Fibroblast of lung (primary cell): ENCODE results near the gene INVS. TPM values are rescaled to one million over a fixed set of nuclear protein-coding genes. Genes with fewer than 3 reads are reported as not detected.

Source experiments
- DNase-seq, 2 donors: peaks; one replicate each; pipeline versions ENCODE4 v3.0.0 to v3.0.0-alpha.2; 2010; ENCODE audit warnings: low read depth in 2 of 2
- H2AFZ ChIP-seq: 2 replicates; pipeline ENCODE4 v1.5.1; 2012; ENCODE audit warnings: low read length, control low read depth, inconsistent platforms
- H3K27ac ChIP-seq: 2 replicates; pipeline ENCODE4 v1.5.1; 2011; ENCODE audit warnings: low read length, control low read depth; ENCODE audit not compliant: insufficient read depth
- H3K27me3 ChIP-seq: 2 replicates; pipeline ENCODE4 v1.5.1; 2011; ENCODE audit warnings: mild to moderate bottlenecking, low read length; ENCODE audit not compliant: control insufficient read depth, insufficient read depth
- H3K36me3 ChIP-seq: 2 replicates; pipeline ENCODE4 v1.5.1; 2011; ENCODE audit warnings: low read length; ENCODE audit not compliant: control insufficient read depth, insufficient read depth
- H3K4me1 ChIP-seq: 2 replicates; pipeline ENCODE4 v1.5.1; 2011; ENCODE audit warnings: low read length; ENCODE audit not compliant: control insufficient read depth, insufficient read depth; ENCODE audit errors: extremely low read depth
- H3K4me2 ChIP-seq: 2 replicates; pipeline ENCODE4 v1.5.1; 2011; ENCODE audit warnings: low read length, control low read depth; ENCODE audit not compliant: insufficient read depth; ENCODE audit errors: extremely low read depth
- H3K4me3 ChIP-seq, 4 experiments: fragments of 200-600 bp in 1 of 4; sonication (generic) in 1 of 4; replicated peaks in 1 of 4; 2 replicates each; pipeline ENCODE4 v1.5.1; 2011 to 2016; ENCODE audit warnings: low read length in 4 of 4, low read depth in 3 of 4, mild to moderate bottlenecking in 3 of 4, control low read depth in 2 of 4, inconsistent platforms in 1 of 4, mixed read lengths in 1 of 4; ENCODE audit not compliant: insufficient read depth in 1 of 4; ENCODE audit errors: control extremely low read depth in 1 of 4
- H3K79me2 ChIP-seq: 2 replicates; pipeline ENCODE4 v1.5.1; 2012; ENCODE audit warnings: mild to moderate bottlenecking, low read length, inconsistent platforms; ENCODE audit not compliant: control insufficient read depth, insufficient read depth
- H3K9ac ChIP-seq: 2 replicates; pipeline ENCODE4 v1.5.1; 2011; ENCODE audit warnings: mild to moderate bottlenecking, low read length, control low read depth; ENCODE audit not compliant: insufficient read depth
- H3K9me3 ChIP-seq: 2 replicates; pipeline ENCODE4 v1.5.1; 2012; ENCODE audit warnings: low read depth, low read length; ENCODE audit not compliant: control insufficient read depth, insufficient read depth
- H4K20me1 ChIP-seq: 2 replicates; pipeline ENCODE4 v1.5.1; 2011; ENCODE audit warnings: low read length; ENCODE audit not compliant: control insufficient read depth, insufficient read depth; ENCODE audit errors: extremely low read depth
- EZH2 ChIP-seq: IDR thresholded peaks from 2 replicates; pipeline ENCODE4 v1.5.1; 2012; ENCODE audit warnings: low read length, control low read depth, mild to moderate bottlenecking; ENCODE audit errors: missing control alignments
- polyA plus RNA-seq, 2 donors: library from polyadenylated mRNA; depleted of rRNA in 1 of 2; stranded (reverse) in 1 of 2; unstranded in 1 of 2; fragments of >200 nt; gene quantifications; 2 replicates each; pipeline ENCODE4 v1.2.1, GENCODE V29; 2011 to 2012; ENCODE audit warnings: missing spikeins in 1 of 2
- total RNA-seq: library from RNA; depleted of rRNA; stranded (reverse); fragments of >200 nt; gene quantifications from 2 replicates; pipeline ENCODE4 v1.2.1, GENCODE V29; 2014
- TF ChIP-seq, protein P1 (sequence below), 2 donors: IDR thresholded peaks in 1 of 2; conservative IDR thresholded peaks in 1 of 2; 1 replicate in 1 of 2; 2 replicates in 1 of 2; pipeline ENCODE4 v1.5.1; 2011 to 2012; ENCODE audit warnings: low read length in 2 of 2, control low read depth in 1 of 2, inconsistent platforms in 1 of 2, low read depth in 1 of 2, mild to moderate bottlenecking in 1 of 2

Gene INVS
- total and polyA plus RNA-seq, 2 donors (not counting 1 experiment from before 2014, with no cell fraction given): 13.1 to 45.4 TPM

DNA sequence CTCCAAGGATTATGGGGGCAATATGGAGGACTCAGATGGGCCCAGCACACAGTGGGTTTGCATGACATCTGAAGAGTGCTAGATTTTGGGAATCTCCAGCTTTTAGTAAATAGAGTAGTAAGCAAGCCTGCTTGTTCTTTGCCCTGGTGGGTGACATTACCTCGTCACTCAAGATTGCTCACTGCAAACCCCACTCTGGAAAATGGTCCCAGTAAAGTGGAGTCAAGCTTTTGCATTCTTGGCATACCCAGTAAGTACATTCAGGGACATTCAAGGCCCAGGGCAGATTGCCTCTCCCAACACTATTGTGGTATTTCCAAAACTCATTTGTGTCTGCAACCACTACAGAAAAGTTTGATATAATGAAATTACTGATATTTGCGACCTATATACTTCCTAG lies 118.5 kb downstream of the INVS start:
- no peak for DNase-seq
- no peak overlapping the region for H3K9ac ChIP-seq
- no peaks in the 10 kb centered on the region for H4K20me1 ChIP-seq
- peaks cover 1% of the 10 kb centered on the region for H3K36me3 ChIP-seq
- TF ChIP-seq, protein P1, sequence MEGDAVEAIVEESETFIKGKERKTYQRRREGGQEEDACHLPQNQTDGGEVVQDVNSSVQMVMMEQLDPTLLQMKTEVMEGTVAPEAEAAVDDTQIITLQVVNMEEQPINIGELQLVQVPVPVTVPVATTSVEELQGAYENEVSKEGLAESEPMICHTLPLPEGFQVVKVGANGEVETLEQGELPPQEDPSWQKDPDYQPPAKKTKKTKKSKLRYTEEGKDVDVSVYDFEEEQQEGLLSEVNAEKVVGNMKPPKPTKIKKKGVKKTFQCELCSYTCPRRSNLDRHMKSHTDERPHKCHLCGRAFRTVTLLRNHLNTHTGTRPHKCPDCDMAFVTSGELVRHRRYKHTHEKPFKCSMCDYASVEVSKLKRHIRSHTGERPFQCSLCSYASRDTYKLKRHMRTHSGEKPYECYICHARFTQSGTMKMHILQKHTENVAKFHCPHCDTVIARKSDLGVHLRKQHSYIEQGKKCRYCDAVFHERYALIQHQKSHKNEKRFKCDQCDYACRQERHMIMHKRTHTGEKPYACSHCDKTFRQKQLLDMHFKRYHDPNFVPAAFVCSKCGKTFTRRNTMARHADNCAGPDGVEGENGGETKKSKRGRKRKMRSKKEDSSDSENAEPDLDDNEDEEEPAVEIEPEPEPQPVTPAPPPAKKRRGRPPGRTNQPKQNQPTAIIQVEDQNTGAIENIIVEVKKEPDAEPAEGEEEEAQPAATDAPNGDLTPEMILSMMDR (conservative IDR thresholded peaks at IDR 0.05 in 1 of 2, IDR thresholded peaks at IDR 0.05 in 1 of 2; ENCODE audit: low read depth in 1 of 2, low read length in 2 of 2): no peak
- TF ChIP-seq EZH2: no peak
- no peaks in the 10 kb centered on the region for H3K79me2 ChIP-seq
- H3K4me3 ChIP-seq: no peak overlapping the region
- no peak overlapping the region for H2AFZ ChIP-seq
- H3K27ac ChIP-seq: no peak overlapping the region
- no peak overlapping the region for H3K4me2 ChIP-seq
- H3K4me1 ChIP-seq: peaks cover 2% of the 10 kb centered on the region
- H3K27me3 ChIP-seq: no peaks in the 10 kb centered on the region
- H3K9me3 ChIP-seq: no peaks in the 10 kb centered on the region

DNA sequence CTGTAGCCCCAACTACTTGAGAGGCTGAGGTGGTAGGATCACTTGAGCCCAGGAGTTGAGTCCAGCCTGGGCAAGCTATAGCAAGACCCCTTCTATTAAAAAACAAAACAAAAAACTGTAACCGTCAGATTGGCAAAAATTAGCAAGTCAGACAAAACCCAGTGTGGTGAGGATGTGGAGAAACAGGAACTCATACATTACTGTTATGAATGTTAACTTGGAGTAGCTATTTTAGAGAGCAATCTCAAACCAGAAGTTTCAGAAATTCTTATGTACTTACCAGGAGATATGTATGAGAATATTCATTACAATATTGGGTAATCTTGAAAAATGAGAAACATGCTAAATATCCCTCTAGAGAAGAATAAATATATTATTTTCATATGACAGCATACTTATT lies 120.3 kb downstream of the INVS start:
- H3K36me3 ChIP-seq: peaks cover 1% of the 10 kb centered on the region
- no peaks in the 10 kb centered on the region for H3K79me2 ChIP-seq
- no peaks in the 10 kb centered on the region for H3K27me3 ChIP-seq
- no peaks in the 10 kb centered on the region for H3K4me1 ChIP-seq
- H3K4me2 ChIP-seq: no peak overlapping the region
- H4K20me1 ChIP-seq: no peaks in the 10 kb centered on the region
- no peak overlapping the region for H3K4me3 ChIP-seq
- DNase-seq: no peak
- no peaks in the 10 kb centered on the region for H3K9me3 ChIP-seq
- H3K27ac ChIP-seq: no peak overlapping the region
- H3K9ac ChIP-seq: no peak overlapping the region
- TF ChIP-seq, protein P1 (conservative IDR thresholded peaks at IDR 0.05 in 1 of 2, IDR thresholded peaks at IDR 0.05 in 1 of 2; ENCODE audit: low read depth in 1 of 2, low read length in 2 of 2): no peak
- no peak for TF ChIP-seq EZH2
- H2AFZ ChIP-seq: no peak overlapping the region

DNA sequence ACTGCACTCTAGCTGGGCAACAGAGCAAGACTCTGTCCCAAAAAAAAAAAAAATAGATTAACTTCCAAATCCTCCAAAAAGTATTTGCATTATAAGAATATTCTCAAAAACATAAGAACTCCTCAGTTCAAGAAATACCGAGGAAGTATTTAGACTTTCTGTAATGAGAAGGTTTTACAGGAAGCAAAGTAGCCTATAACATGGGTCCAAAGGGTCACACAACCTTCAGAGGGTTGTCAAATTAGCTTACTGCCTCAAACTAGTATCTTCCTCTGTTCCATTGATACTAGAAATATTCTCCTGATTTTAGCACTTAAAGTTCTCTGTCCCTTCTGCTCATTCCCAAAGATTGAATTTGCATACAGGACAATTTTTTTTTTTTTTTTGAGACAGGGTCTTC lies 121.9 kb downstream of the INVS start:
- no peak for DNase-seq
- no peaks in the 10 kb centered on the region for H3K27me3 ChIP-seq
- peaks cover 1% of the 10 kb centered on the region for H3K36me3 ChIP-seq
- no peaks in the 10 kb centered on the region for H3K79me2 ChIP-seq
- H3K4me3 ChIP-seq: no peak overlapping the region
- no peak overlapping the region for H3K9ac ChIP-seq
- H3K27ac ChIP-seq: no peak overlapping the region
- no peak overlapping the region for H3K4me2 ChIP-seq
- TF ChIP-seq, protein P1 (conservative IDR thresholded peaks at IDR 0.05 in 1 of 2, IDR thresholded peaks at IDR 0.05 in 1 of 2; ENCODE audit: low read depth in 1 of 2, low read length in 2 of 2): no peak
- TF ChIP-seq EZH2: no peak
- H2AFZ ChIP-seq: no peak overlapping the region
- H3K4me1 ChIP-seq: no peaks in the 10 kb centered on the region
- H3K9me3 ChIP-seq: no peaks in the 10 kb centered on the region
- H4K20me1 ChIP-seq: no peaks in the 10 kb centered on the region
